ENCODE data around the gene PPCS. TPM values are rescaled to one million over a fixed set of nuclear protein-coding genes. Genes with fewer than 3 reads are reported as not detected.

Gene PPCS
- total RNA-seq, 1 experiment from 2014 or later, result 35.1 TPM

GRCh38 chr1:42482635-42483153, 26.4 kb downstream of the PPCS start:
- TF ChIP-seq ZNF121 (CRISPR knock-in tag; IDR thresholded peaks at IDR 0.05) (no peak), ZNF219 (CRISPR knock-in tag; IDR thresholded peaks at IDR 0.05; ENCODE audit: borderline replicate concordance) (no peak), FOXP1 (CRISPR knock-in tag; IDR thresholded peaks at IDR 0.05; ENCODE audit: borderline replicate concordance) (no peak), FOXJ3 (CRISPR knock-in tag; IDR thresholded peaks at IDR 0.05; ENCODE audit: borderline replicate concordance) (no peak), ZNF138 (CRISPR knock-in tag; conservative IDR thresholded peaks at IDR 0.05) (no peak), ATF2 (CRISPR knock-in tag; IDR thresholded peaks at IDR 0.05; ENCODE audit: borderline replicate concordance, low read depth) (no peak), ZNF232 (CRISPR knock-in tag; IDR thresholded peaks at IDR 0.05) (no peak), ZNF416 (CRISPR knock-in tag; IDR thresholded peaks at IDR 0.05) (no peak), ZNF281 (CRISPR knock-in tag; IDR thresholded peaks at IDR 0.05) (no peak), ATF3 (CRISPR knock-in tag; conservative IDR thresholded peaks at IDR 0.05) (no peak), MLX (CRISPR knock-in tag; IDR thresholded peaks at IDR 0.05) (no peak), ETV6 (CRISPR knock-in tag; IDR thresholded peaks at IDR 0.05) (no peak), RELA (CRISPR knock-in tag; IDR thresholded peaks at IDR 0.05; ENCODE audit: borderline replicate concordance) (no peak), CTCF (IDR thresholded peaks at IDR 0.05) (no peak), PREB (CRISPR knock-in tag; IDR thresholded peaks at IDR 0.05; ENCODE audit: borderline replicate concordance) (no peak), E2F4 (CRISPR knock-in tag; IDR thresholded peaks at IDR 0.05; ENCODE audit: borderline replicate concordance, low read depth) (no peak), ZNF532 (CRISPR knock-in tag; IDR thresholded peaks at IDR 0.05; ENCODE audit: borderline replicate concordance) (no peak), PRDM15 (CRISPR knock-in tag; IDR thresholded peaks at IDR 0.05) (no peak)
- ATAC-seq (no peak), DNase-seq (ENCODE audit: low spot score) (no peak)
- Mint-ChIP-seq H3K27me3 (ENCODE audit: low read depth) (peaks cover 4% of the 10 kb centered on the region; the same call in 1 of the 2 replicates), H3K27ac (no peak overlapping the region), H3K36me3 (no peaks in the 10 kb centered on the region), H3K4me3 (no peak overlapping the region), H3K4me1 (0 out of 2 replicates have a peak, but pooled peaks cover 2% of the 10 kb centered on the region), H3K9me3 (no peaks in the 10 kb centered on the region)
- ChIA-PET CTCF (no interaction called here), POLR2A (no interaction called here)

Data from WTC11 (cell line).